Measurements from ENCODE around the gene HEXD.
"Not testable (repeated sequence)": the region's sequence is repeated elsewhere in the genome, so short reads cannot be mapped to it uniquely, and the experiment has no call there.

The HEXD gene

DNA sequence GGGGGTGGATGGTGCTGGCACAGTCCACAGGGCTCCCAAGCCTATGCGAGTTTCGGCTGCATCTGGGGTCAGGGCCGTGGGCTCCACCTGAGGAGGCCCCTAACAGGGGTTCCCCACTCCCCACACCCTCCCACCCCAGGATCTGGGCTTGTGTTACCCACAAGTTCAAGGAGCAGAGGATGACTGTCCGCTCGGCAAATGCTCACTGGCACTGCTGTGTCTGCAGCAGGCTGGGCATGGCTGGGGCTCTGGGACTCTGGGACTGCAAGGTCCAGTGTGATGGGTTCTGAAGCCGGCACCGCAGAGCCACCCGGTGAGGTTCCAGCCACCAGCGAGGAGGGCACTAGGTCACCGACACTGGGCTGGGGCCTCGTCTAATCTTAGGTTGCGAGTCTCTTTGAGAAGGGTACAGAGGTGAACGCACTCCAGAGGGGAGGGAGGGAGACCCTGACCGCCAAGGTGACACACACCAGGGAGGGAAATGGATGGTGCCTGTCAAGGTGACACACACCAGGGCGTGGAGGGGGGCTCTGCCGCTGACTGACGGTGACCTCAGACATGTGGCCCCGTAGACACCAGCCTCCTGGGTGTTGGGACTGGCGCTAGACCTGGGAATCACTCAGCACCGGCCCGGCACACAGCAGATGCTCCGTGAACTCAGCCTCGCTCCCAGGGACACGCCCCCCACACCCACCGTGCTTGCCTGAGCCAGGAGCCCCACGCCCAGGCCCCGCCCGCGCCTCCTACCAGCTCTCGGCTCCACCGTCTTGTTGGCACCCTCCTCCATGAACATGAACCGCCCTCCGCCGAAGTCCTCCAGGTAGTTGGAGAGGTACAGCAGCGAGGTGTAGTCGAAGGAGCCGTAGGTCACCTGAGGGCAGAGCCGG, 20.5 kb upstream of the HEXD start:
- DNase-seq, result no peak

DNA sequence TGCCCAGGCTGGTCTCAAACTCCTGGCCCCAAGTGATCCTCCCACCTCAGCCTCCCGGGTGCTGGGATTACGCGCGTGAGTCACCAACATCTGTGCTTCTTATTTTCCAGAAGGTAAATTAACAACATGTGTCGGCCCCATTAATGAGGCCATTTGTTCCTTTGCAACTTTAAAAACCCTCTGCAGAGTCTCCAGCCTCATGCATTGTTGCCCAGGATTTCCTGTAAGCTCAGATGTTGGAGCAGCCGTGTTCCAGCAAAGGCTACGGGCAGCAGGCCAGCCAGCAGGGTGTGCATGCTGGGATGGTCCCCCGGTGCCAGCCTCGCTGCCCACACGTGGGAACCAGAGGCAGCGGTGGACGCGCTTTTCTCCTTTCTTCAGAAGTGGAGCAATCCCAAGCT, 19.1 kb upstream of the HEXD start:
- no peak for DNase-seq

DNA sequence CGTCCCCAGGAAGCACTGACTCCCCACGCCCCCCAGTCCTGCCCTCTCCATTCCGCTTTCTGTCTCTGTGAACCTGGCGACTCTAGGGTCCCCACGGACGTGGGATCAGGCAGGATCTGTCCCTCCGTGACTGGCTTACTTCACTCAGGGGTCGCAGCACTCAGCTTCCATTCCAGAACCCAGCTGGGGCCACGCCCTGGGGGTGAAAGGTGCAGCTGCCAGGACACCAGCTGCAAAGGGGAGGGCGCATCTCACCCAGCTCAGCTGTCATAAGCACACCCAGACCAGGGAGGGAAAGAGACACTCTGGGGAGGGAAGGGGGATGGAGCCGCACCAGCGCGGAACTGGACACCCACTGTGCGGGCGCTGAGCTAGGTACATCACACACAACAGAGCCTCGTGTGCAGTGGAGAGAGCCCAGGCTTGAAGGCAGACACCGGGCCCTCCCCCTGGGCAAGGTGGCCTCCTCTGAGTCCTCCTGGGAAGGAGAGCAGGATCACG, 18.5 kb upstream of the HEXD start:
- DNase-seq, result no peak

DNA sequence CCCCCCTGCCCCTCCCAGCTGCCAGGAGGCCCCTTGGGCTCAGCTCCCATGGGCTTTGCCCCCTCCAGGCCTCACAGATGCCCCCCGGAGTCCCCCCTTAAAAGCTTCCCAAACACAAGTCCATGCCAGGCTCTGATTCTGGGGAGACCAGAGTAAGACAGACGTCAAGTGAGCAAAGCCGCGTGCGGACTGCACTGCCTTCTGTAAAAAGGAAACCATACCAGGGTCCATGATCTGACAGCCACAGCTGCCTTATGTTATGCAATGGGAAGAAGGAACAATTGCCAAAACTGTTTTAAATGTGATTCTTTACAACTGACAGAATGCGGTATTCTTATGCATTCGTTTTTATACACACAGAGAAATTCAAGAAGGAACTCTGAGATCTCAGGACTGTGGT, 17.9 kb upstream of the HEXD start:
- no peak for DNase-seq

DNA sequence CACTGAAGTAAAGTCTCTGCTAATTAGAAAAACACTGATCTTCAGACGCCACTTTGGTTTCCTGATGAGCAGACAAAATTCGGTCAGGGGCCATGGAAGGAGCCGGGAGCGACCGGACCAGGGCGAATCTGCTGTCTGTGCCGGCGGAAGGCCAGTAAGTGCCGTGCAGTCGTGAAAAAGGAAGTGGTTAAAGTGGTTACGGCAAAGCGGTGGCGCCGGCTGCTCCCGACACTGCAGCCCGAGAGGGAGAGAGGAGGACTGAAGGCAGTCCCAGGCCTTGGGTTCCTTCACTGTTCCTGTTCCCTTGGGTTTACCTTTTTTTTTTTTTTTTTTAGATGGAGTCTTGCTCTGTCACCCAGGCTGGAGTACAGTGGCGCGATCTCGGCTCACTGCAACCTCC, 17.3 kb upstream of the HEXD start:
- no peak for DNase-seq

DNA sequence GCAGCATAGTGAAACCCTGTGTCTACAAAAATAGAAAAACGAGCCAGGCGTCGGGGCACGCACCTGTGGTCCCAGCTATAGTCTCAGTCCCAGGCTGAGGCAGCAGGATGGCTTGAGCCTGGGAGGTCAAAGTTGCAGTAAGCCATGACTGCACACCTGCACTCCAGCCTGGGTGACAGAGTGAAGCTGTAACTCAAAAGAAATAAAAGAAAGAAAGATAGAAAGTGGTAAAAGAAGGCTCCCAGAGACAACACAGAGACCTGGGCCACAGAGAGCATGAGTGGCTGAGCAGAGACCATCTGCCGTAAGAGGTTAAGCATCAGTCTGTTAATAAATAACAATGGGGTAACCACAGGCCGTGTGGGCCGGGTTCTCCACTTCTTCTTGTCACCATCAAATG, 15.3 kb upstream of the HEXD start:
- no peak for DNase-seq

DNA sequence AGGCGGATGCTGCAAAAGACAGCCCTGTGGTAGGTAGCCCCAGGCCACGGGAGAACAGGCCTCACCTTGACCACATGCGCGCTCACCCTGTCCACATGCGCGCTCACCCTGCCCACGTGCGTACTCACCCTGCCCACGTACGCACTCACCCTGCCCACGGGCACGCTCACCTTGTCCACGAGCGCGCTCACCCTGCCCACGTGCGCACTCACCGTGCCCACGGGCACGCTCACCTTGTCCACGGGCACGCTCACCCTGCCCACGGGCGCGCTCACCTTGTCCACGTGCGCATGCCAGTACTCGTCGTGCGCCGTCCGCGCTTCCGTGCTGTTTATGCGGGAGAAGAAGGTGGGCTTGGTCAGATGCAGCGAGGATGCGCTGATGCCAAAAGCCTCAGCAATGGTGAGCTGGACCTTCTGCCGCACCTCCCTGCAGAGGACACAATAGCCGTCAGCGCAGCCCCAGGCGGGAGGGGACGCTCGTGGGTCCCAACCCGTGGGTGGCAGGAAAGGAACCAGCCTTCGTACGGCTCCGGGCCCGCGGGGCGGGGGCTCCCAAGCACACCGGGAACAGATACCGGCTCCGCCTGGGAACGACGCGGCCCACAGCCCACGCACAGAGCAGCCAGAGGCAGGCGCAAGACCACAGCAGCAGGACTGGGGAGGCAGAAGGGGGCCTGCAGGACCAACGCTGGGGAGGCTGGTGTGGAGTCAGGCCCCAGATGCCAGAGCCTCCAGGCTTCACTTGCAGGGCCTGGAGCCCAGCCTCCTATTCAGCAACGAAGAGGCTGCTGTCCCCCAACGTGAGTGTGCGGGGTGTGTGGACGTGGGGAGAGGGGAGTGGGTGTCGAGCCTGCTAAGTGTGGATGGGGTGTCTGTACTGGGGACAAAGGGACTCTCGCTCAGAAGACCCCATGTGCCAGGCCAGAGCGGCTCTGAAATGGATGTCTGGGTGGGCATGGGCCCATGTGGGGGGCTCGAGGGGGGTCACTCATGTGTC, 14.2 kb upstream of the HEXD start:
- no peak for DNase-seq

DNA sequence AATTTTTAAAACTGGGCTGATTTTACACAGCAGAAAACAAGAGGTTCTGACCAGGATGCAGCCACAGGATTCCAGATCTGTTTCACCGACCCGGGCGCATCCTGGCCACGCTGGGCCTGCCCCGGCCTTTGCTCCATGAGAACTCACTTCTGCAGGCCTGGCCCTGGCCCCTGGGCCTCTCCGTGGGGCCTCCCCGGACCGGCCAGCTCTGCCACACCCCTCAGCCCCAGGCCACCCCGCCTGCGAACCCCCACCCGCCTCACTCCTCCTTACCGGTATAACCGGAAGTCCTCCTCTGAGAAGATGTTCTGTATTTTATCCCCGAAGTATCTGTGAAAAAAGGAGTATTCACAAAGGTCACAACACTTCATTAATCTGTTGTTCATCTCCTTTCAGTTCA, 13.1 kb upstream of the HEXD start:
- DNase-seq, result no peak

DNA sequence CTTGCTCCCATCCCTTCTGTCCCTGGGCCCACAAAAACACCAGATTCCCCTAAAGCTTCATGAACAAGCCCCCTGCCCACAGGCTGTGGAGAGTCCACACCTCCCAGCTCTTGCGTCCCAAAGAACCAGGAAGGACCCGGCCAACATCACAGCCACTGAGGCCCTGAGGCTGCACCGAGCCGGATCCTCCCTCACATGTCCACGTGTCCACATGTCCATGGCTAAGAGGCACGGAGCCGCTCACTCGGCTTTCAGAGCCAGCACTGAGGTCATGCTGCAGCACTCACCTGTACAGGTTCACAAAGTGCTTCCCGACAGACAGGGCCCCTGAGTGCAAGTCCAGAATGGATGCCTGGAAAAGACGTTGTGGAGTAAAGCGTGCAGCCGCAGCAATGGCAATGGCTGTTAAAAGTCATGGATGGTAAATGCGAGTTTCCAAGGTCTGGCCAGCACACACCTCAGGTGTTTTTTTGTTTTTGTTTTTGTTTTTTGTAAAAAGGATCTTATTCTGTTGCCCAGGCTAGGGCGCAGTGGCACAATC, 11.9 kb upstream of the HEXD start:
- DNase-seq, result no peak

DNA sequence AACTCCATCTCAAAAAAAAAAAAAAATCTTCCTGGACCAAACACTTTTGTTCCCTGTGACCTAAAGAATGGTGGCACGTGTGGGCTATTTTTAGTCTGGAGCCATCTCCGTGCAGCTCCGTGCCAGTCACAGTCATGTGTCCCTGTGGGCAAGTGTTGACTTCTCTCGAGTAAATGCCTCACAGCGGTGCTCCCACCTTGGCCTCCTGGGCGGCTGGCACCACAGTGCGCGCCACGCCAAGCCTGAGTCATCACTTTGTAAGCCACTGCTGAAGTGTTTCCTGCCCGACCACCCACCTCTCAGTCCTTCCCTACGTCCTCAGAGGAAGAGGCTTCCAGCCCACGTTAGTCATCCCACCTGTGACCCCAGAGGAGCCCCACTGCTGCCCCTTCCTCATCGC, 10.9 kb upstream of the HEXD start:
- DNase-seq, result no peak

DNA sequence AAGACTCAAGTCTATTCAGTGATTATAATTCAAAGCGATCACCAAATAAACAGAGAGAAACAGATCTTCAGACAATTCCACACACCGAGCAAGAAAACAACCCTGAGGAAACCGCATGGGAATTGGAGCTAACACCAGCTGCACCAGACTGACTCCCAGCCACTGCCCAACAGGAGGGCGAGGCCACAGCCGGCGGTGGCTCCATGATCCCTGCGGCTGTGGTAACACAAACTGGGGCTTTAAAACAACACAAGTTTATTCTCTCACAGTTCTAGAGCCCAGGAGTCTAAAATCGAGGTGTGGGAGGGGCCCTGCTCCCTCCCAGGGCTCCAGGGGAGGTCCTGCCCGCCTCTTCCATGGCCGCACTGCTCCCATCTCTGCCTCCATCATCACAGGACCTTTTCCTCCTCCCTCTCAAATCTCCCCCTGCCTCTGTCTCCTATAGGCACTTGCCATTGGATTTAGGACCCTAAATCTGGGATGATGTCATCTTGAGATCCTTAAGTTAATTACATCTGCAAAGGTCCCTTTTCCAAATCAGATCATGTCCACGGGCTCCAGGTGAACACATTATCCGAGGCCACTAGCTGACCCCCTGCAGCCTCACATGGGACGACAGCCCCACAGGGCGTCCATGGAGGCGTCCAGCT, 9.7 kb upstream of the HEXD start:
- no peak for DNase-seq

DNA sequence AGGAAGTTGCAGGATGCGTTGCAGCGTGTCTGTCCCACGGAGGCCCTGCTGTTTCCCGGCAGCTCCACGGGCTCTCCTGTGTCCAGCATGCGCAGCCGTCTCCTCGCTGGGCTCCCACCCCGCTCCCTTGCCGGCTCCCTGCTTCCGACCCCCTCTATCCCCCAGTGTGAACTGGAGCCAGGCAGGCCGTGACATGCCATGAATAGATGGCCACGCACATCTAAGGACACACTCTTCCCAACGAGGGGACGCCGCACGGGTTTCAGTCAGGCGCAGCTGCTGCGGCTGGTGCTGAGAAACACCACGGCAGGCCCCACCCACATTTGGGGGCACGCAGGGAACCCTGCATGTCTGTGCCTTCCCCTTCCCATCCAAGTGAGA, 9.2 kb upstream of the HEXD start:
- no peak for DNase-seq

DNA sequence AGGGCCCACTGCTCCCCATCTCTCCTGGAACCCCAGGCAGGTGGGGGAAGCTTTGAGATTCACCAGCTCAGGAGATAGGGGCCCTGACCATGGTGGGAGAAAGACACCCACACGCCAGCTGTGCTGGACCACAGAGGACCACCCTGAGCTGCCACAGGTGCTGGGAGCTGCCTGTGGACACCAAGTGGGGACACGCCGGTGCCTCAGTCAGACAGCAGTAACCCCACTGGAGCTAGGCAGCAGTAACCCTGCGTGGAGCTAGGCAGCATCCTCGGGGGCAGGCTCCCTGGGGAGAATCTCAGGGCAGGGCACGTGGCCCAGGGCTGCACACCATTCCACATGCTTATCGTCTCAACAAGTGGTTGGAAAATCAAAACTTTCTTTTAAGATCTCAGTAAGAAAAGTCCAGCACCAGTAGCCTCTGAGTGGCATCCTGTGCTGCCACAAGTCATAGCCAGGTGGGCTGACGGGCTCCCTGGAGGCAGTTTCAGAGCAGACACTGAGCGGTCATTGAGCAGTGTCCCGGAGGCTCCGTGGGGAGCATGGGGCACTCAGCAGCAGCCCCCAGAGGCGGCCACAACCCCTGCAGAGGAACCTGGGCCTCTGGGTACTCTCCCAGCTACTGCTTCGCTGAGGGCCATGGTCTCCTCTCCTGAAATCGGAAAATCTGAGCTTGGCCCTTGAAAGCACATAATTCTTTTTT, 8.0 kb upstream of the HEXD start:
- no peak for DNase-seq

DNA sequence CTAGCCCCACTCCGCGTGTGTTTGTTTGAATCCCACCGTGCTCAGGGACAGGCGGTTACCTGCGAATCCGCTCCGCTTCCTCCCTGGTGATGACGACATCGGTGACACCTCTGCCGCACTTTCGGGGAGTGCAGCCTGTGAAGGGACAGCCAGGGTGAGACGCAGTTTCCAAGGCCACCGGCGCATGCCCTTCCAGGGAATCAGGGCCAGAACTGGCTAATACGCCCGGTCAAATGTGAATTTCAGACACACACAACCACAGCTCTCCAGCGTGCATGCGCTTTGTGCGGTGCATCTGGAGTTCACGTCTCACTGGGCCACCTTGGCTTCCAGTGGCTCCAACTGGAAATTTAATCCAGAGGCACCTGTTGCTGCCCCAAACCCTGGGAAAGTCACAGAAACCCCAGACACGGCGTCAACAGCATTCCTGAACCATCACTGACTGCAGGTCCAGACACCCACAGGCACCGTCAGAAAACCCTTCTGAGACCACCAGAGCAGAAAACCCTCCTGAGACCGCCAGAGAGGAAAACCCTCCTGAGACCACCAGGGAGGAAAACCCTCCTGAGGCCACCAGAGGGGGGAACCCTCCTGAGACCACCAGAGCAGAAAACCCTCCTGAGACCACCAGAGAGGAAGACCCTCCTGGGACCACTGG, 6.6 kb upstream of the HEXD start:
- no peak for DNase-seq

DNA sequence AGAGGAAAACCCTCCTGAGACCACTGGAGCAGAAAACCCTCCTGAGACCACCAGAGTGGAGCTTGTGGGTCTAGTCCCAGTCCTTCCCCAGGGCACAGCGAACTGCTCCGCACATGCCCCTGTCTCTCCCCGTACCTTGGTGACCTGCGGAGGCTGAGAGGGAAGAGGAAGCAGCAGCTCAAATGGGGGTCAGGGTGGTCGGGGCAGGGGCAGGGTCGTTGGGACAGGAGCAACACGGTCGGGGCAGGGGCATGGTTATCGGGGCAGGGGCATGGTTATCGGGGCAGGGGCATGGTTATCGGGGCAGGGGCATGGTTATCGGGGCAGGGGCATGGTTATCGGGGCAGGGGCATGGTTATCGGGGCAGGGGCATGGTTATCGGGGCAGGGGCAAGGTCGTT, 6.1 kb upstream of the HEXD start:
- DNase-seq, result not testable (repeated sequence)

DNA sequence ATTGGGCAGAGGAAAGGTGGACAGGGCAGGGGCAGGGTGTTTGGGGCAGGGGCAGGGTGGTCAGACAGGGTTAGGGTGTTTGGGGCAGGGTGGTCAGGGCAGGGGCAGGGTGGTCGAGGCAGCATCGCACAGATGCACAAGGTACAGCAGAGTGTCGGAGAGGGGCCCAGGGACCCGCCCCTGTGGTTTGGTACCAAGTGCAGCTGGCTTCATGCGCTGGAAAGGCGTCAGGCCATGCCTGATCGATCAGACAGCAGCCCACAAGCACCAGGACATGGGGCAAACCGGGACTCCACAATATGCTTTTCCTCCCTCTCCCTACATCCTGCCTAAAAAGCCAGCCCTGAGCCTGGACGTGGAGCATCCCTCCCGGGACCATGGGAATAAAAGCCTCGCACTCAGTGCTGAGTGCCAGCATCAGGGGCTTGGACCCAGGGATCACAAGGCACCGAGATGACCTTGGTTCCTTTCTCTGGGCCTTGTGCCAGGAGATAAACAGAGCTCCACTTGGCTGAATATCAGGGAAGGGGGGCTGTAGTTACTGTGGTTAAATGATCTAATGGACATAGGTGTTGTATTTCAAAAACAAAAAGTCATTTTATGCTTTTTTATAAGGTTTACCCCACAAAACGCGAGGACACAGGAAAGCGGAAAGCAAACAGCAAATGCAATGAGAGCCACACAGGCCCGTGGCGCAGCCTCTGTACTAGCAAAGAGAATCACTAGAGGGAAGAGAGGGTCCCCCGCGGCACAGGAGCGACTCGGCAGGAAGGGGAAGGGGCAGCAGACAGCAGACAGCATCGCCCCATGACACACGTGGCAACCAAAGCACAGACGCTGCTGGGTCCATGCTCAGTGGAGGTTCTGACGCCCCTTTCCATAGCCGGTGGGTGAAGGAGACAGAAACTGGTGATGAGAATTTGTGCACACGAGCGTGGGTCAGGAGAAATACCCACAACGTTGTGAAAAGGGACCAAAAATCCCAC, 5.3 kb upstream of the HEXD start:
- DNase-seq, result peak; percentile 44

DNA sequence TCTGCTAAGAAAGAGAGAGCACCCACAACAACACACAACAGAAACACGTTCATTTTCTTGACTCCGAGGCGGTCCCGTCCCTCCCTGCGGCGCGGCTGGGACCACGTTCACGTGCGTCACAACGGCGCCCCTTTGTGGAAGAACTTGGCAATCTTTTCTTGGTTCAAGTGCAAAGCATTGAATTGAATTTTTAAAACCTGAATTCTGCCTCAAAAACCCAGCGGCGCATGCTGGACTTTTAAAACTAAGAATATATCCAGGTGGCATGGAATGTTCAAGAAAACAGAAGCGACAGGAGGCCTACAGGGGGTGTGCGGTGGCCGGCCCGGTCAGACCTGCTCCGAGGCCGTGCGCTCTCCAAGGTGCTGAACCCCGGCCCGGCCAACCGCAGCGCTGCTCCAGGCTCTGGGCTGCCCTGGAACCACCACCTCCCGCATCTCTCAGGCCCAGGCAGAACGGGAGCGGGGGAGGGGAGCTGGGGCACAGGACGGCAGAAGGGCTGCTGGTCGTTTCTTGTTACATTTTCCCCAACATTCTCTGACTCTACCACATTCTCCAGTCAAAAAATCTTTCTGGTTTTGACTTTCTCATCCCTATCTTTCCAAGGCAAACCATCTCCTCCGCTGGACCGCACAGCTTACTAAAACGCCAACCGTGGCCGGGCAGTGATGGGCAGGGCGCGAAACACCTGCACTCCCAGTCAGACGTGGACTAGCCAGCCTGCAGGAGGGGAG, 3.4 kb upstream of the HEXD start:
- DNase-seq, result no peak

DNA sequence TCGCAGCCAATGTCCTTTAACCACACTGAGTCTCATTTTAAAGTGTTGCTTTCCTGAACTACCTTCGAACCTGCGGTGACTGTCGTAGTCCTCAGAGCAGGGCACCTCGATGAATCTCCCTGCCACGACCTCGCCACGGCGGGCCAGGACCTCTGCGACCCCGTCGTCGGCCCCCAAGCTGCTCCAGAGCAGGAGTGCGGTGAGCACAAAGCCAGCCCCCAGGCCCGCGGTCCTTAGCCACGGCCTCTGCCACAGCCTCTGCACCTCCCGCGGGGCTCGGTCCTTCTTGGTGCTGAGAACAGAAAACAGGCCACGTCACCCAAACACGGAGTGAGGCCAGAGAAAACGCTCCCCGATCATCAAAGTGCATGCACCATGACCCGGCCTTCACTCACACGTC, 2.8 kb upstream of the HEXD start:
- no peak for DNase-seq

DNA sequence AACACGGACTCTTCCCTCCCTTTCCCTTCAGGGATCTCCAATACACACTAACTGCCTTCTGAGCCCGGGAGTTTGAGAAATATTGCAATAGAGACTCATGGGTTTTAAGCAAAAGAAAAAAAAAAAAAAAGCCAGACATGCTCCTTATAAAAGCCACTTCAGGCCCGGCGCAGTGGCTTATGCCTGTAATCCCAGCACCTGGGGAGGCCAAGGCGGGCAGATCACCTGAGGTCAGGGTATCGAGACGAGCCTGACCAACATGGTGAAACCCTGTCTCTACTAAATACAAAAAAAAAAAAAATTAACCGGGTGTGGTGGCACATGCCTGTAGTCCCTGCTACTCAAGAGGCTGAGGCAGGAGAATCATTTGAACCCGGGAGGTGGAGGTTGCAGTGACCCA, 2.4 kb upstream of the HEXD start:
- DNase-seq, result no peak

DNA sequence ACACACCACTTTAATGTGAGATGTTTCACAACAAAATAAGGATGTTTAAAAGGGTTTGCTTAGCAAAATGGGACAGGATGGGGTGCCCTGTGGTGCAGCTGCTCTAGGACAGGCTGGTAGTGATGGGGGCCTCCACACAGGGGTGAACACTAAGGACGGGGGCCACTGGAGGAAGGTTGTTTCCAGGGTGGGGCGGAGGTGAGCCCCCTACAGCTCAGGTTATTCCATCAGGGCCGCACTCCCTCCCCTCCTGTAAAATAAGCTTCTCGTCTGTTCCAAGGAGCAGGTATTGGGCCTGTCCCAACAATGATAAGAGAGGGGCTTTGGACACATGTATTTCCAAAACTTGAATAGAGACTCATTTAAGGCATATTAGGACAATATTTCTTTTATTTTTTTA, 1.9 kb upstream of the HEXD start:
- DNase-seq, result no peak
